Endothelial cell of umbilical vein (primary cell): Measurements from ENCODE around the gene COPS6.

Source experiments
- MYC ChIP-seq: IDR thresholded peaks from one replicate; pipeline ENCODE4 v1.6.1; 2011; ENCODE audit warnings: mild to moderate bottlenecking, low read depth, low read length
- POLR2A ChIP-seq: IDR thresholded peaks from 2 replicates; pipeline ENCODE4 v1.6.1; 2012; ENCODE audit warnings: low read depth, mild to moderate bottlenecking, control low read depth, low read length
- POLR2AphosphoS5 ChIP-seq: IDR thresholded peaks from 2 replicates; pipeline ENCODE4 v1.6.1; 2012; ENCODE audit warnings: low read depth, mild to moderate bottlenecking, control low read depth, low read length, moderate library complexity; ENCODE audit not compliant: insufficient read depth

GRCh38 chr7:100087055-100087750 is 1.6 kb upstream of the COPS6 start:
- TF ChIP-seq POLR2A (no peak), POLR2AphosphoS5 (peak; percentile 84), MYC (no peak)
